ENCODE results near the gene P4HB.
A peak's percentile ranks its signal among the peaks of the same experiment; 100 is the strongest.

Gene P4HB

DNA sequence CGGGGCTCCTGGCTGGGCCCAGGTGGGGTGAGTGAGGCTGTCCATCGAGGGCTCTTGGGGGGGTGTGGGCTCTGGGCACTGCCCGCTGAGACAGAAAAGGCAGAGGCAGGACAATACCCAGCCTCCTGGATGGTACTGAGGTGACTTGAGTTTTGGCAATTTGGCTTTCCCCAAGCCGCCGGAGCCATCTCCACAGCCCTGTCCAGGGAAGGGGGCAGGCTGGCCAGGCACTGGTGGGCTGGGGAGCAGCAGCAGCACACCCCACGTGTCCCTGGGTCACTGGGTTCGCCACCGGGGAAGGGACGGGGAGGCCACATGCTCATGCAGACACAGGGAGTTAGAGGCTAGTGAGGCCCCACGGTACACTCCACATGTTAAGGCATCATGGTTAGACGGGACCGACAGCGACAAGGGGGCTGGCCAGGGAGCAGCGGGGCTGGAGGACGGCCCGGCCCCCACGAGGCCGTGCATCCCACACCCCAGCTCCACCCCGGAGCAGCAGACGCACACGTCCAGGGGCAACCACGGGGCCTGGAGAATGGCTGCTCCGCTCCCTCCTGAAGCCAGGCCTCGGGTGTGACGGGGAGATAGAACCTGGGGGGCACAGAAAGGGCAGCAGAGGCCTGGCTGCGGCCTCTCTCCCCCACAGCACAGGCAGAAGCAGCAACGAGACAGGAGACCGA is 7.8 kb upstream of the P4HB start:
- H3K9ac ChIP-seq (ENCODE audit: low read length), result peak overlapping the region; percentile 12
- H3K79me1 ChIP-seq (ENCODE audit: low read length), result peaks cover 14% of the 10 kb centered on the region
- H3K79me2 ChIP-seq (ENCODE audit: control insufficient read depth, insufficient read depth, low read length), result peaks cover 11% of the 10 kb centered on the region
- H3K4me1 ChIP-seq (ENCODE audit: control insufficient read depth, low read depth, low read length), result no peaks in the 10 kb centered on the region
- H2BK15ac ChIP-seq (replicated peaks; ENCODE audit: low read depth), result no peak overlapping the region
- H4K8ac ChIP-seq (ENCODE audit: low read depth, low read length), result no peak overlapping the region
- no peak overlapping the region for H3K4me2 ChIP-seq (ENCODE audit: low read length)
- no peak overlapping the region for H3K4ac ChIP-seq (ENCODE audit: low read depth, low read length)
- H3K23ac ChIP-seq (ENCODE audit: low read length), result no peak overlapping the region
- H2AK5ac ChIP-seq (ENCODE audit: low read length), result no peak overlapping the region
- H3K36me3 ChIP-seq (ENCODE audit: control insufficient read depth, insufficient read depth, low read length), result peaks cover 2% of the 10 kb centered on the region
- peak overlapping the region; percentile 32 for H3K27ac ChIP-seq (ENCODE audit: low read depth, low read length)
- H3K27me3 ChIP-seq (ENCODE audit: insufficient read depth, low read length, poor library complexity), result no peaks in the 10 kb centered on the region
- H2BK120ac ChIP-seq (ENCODE audit: low read depth, low read length), result no peak overlapping the region
- DNase-seq, result no peak
- peak overlapping the region; percentile 66 for H3K56ac ChIP-seq (ENCODE audit: low read length)
- H3K18ac ChIP-seq (ENCODE audit: low read length), result no peak overlapping the region
- H3K4me3 ChIP-seq (ENCODE audit: low read length), result no peak overlapping the region
- no CpG with 5 or more reads among the region's 28 CpGs for WGBS (ENCODE audit: extremely low coverage, insufficient coverage, low lambda C conversion rate)
- H2BK5ac ChIP-seq (ENCODE audit: low read length), result no peak overlapping the region
- no peak overlapping the region for H4K5ac ChIP-seq (ENCODE audit: low read length)

DNA sequence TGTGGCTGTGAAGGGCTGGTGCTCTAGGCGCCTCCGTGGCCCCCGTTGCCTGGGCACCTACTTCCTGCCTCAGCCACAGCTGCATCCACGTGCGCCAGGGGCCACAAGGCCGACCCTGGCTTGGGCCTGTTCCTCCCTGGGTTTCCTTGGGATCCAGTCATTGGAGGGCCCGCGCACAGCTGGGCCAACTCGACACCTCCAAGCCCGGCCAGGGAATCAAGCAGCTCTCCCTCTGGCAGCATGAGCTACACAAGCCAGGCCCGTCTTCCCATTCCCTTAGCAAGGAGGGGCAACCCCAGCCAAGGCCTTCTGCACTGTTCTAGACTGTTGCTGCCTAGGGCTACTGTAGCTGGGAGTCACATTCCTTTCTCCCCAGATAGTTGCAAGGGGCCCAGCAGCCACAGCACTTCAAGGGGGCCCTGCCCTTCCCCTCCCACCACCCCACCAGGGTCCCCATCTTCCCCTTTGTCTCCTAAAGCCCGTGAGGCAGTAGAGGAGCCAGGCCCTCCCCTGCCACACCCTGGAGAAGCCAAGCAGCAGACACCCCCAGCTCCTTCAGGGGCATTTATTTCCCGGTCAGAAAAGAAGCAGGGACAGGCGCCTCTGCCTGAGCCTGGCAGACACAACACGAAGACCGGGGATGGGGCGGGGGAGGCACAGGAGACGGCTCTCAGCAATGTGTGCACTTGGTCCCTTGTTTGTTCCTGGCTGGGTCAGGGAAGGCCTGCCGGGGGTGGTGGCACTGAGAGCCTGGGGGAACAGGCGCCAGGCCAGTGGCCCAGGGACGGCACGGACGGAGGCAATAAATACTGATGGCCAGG is 7.0 kb upstream of the P4HB start:
- Histone ChIP-seq H3K79me1 (ENCODE audit: low read length) (peaks cover 17% of the 10 kb centered on the region), H3K36me3 (ENCODE audit: control insufficient read depth, insufficient read depth, low read length) (peaks cover 2% of the 10 kb centered on the region), H3K4ac (ENCODE audit: low read depth, low read length) (no peak overlapping the region), H3K4me3 (ENCODE audit: low read length) (no peak overlapping the region), H4K5ac (ENCODE audit: low read length) (no peak overlapping the region), H3K9ac (ENCODE audit: low read length) (peak overlapping the region; percentile 12), H3K27ac (ENCODE audit: low read depth, low read length) (peak overlapping the region; percentile 5), H3K18ac (ENCODE audit: low read length) (no peak overlapping the region), H2BK5ac (ENCODE audit: low read length) (no peak overlapping the region), H3K27me3 (ENCODE audit: insufficient read depth, low read length, poor library complexity) (no peaks in the 10 kb centered on the region), H3K4me2 (ENCODE audit: low read length) (no peak overlapping the region), H2AK5ac (ENCODE audit: low read length) (no peak overlapping the region), H2BK120ac (ENCODE audit: low read depth, low read length) (no peak overlapping the region), H3K56ac (ENCODE audit: low read length) (peak overlapping the region; percentile 57), H4K8ac (ENCODE audit: low read depth, low read length) (no peak overlapping the region), H2BK15ac (replicated peaks; ENCODE audit: low read depth) (no peak overlapping the region), H3K79me2 (ENCODE audit: control insufficient read depth, insufficient read depth, low read length) (peaks cover 11% of the 10 kb centered on the region), H3K23ac (ENCODE audit: low read length) (no peak overlapping the region), H3K4me1 (ENCODE audit: control insufficient read depth, low read depth, low read length) (no peaks in the 10 kb centered on the region)
- peak; percentile 79 for DNase-seq
- no CpG with 5 or more reads among the region's 23 CpGs for WGBS (ENCODE audit: extremely low coverage, insufficient coverage, low lambda C conversion rate)

DNA sequence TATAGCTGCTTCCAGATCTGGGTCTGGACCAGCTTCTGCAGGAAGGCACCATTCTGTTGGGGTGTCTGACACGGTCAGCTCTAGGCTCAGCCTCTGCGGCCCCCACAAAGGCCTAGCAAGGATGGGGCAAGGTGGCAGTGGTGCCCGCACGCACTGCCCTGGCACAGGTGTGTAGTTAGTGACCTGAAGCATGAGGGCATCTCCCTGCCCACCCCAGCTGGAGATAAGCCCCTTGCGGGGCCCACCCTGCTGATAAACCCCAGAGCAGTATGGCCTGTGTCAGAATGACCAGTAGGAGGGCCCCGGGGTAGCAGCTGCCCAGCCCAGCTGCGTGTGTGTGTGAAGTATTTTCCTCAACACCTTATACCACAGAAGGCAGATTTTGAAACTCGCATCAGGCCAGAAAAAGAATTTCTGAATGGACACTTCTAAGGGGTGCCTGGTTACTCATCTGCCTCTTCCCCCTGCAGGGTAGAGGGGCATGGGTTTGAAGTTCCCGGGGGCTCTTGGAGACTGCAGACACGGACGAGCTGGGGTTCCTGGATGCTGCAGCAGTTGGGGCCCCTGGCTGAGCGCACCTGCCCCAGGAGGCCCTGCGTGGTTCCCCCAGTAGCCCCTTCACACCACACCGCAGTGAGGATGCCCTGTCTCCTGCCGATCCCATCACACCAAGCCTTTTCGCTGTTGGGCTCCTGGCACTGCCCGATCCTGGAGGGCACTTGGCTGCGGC is 6.3 kb upstream of the P4HB start:
- H3K27ac ChIP-seq (ENCODE audit: low read depth, low read length), result no peak overlapping the region
- DNase-seq, result no peak
- no peak overlapping the region for H3K23ac ChIP-seq (ENCODE audit: low read length)
- no peak overlapping the region for H2AK5ac ChIP-seq (ENCODE audit: low read length)
- H3K27me3 ChIP-seq (ENCODE audit: insufficient read depth, low read length, poor library complexity), result no peaks in the 10 kb centered on the region
- H2BK120ac ChIP-seq (ENCODE audit: low read depth, low read length), result no peak overlapping the region
- no peak overlapping the region for H3K4ac ChIP-seq (ENCODE audit: low read depth, low read length)
- peaks cover 17% of the 10 kb centered on the region for H3K79me1 ChIP-seq (ENCODE audit: low read length)
- H3K4me1 ChIP-seq (ENCODE audit: control insufficient read depth, low read depth, low read length), result no peaks in the 10 kb centered on the region
- no peak overlapping the region for H3K18ac ChIP-seq (ENCODE audit: low read length)
- H2BK5ac ChIP-seq (ENCODE audit: low read length), result no peak overlapping the region
- H3K9ac ChIP-seq (ENCODE audit: low read length), result no peak overlapping the region
- H3K56ac ChIP-seq (ENCODE audit: low read length), result peak overlapping the region; percentile 6
- H4K8ac ChIP-seq (ENCODE audit: low read depth, low read length), result no peak overlapping the region
- WGBS (ENCODE audit: extremely low coverage, insufficient coverage, low lambda C conversion rate), result no CpG with 5 or more reads among the region's 18 CpGs
- no peak overlapping the region for H4K5ac ChIP-seq (ENCODE audit: low read length)
- no peak overlapping the region for H3K4me2 ChIP-seq (ENCODE audit: low read length)
- H3K79me2 ChIP-seq (ENCODE audit: control insufficient read depth, insufficient read depth, low read length), result peaks cover 13% of the 10 kb centered on the region
- H3K36me3 ChIP-seq (ENCODE audit: control insufficient read depth, insufficient read depth, low read length), result peaks cover 2% of the 10 kb centered on the region
- H2BK15ac ChIP-seq (replicated peaks; ENCODE audit: low read depth), result no peak overlapping the region
- no peak overlapping the region for H3K4me3 ChIP-seq (ENCODE audit: low read length)

DNA sequence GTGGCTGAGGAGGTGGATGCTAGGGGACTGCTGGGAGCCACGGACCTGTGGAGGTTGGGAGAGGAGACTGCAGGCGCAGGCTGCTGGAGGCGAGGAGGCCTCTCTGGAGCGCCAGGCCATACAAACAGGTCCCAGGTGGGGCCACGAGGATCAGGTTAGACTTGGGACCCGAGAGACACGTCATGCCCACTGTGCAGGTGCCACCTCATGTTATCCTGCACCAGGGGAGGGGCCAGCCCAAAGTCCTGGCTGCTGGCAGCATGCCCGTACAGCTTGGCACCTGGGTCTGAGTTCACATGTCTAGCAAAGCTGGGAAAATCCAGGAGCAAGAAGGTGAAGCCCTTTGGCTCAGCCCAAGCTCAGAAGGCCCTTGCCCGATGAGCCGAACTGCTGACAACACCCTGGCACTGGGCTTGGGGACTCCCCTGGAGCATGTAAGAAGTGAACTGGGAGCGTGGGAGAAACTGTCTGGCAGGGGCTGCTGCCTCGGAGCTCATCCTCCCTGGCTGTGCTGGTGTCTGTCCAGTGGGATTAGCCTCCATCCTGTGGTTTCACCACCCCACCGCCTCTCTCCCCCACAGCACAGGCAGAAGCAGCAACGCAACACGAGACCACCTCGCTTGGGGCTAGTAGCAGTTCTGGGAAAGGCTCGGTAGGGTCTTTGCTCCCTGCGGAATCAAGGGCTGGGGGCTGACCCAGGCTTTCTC is 5.6 kb upstream of the P4HB start:
- no peak overlapping the region for H2BK5ac ChIP-seq (ENCODE audit: low read length)
- H3K18ac ChIP-seq (ENCODE audit: low read length), result no peak overlapping the region
- H3K79me2 ChIP-seq (ENCODE audit: control insufficient read depth, insufficient read depth, low read length), result peaks cover 15% of the 10 kb centered on the region
- peaks cover 2% of the 10 kb centered on the region for H3K36me3 ChIP-seq (ENCODE audit: control insufficient read depth, insufficient read depth, low read length)
- H4K5ac ChIP-seq (ENCODE audit: low read length), result no peak overlapping the region
- no peak overlapping the region for H2AK5ac ChIP-seq (ENCODE audit: low read length)
- H2BK120ac ChIP-seq (ENCODE audit: low read depth, low read length), result no peak overlapping the region
- no peak overlapping the region for H4K8ac ChIP-seq (ENCODE audit: low read depth, low read length)
- H3K4ac ChIP-seq (ENCODE audit: low read depth, low read length), result no peak overlapping the region
- no peak overlapping the region for H3K56ac ChIP-seq (ENCODE audit: low read length)
- H3K4me3 ChIP-seq (ENCODE audit: low read length), result no peak overlapping the region
- H3K4me2 ChIP-seq (ENCODE audit: low read length), result no peak overlapping the region
- no CpG with 5 or more reads among the region's 18 CpGs for WGBS (ENCODE audit: extremely low coverage, insufficient coverage, low lambda C conversion rate)
- H3K27me3 ChIP-seq (ENCODE audit: insufficient read depth, low read length, poor library complexity), result no peaks in the 10 kb centered on the region
- peaks cover 19% of the 10 kb centered on the region for H3K79me1 ChIP-seq (ENCODE audit: low read length)
- H3K9ac ChIP-seq (ENCODE audit: low read length), result no peak overlapping the region
- no peak overlapping the region for H2BK15ac ChIP-seq (replicated peaks; ENCODE audit: low read depth)
- no peak overlapping the region for H3K23ac ChIP-seq (ENCODE audit: low read length)
- no peak for DNase-seq
- no peak overlapping the region for H3K27ac ChIP-seq (ENCODE audit: low read depth, low read length)
- no peaks in the 10 kb centered on the region for H3K4me1 ChIP-seq (ENCODE audit: control insufficient read depth, low read depth, low read length)

- WGBS (ENCODE audit: extremely low coverage, insufficient coverage, low lambda C conversion rate), result no CpG with 5 or more reads among the region's 8 CpGs
- Histone ChIP-seq H4K8ac (ENCODE audit: low read depth, low read length) (no peak overlapping the region), H4K5ac (ENCODE audit: low read length) (no peak overlapping the region), H3K79me2 (ENCODE audit: control insufficient read depth, insufficient read depth, low read length) (peaks cover 13% of the 10 kb centered on the region), H2BK15ac (replicated peaks; ENCODE audit: low read depth) (no peak overlapping the region), H3K27ac (ENCODE audit: low read depth, low read length) (no peak overlapping the region), H3K4me1 (ENCODE audit: control insufficient read depth, low read depth, low read length) (no peaks in the 10 kb centered on the region), H3K23ac (ENCODE audit: low read length) (no peak overlapping the region), H3K79me1 (ENCODE audit: low read length) (peaks cover 17% of the 10 kb centered on the region), H3K18ac (ENCODE audit: low read length) (no peak overlapping the region), H3K56ac (ENCODE audit: low read length) (no peak overlapping the region), H2BK5ac (ENCODE audit: low read length) (no peak overlapping the region), H3K9ac (ENCODE audit: low read length) (no peak overlapping the region), H3K4me2 (ENCODE audit: low read length) (no peak overlapping the region), H2BK120ac (ENCODE audit: low read depth, low read length) (no peak overlapping the region), H3K36me3 (ENCODE audit: control insufficient read depth, insufficient read depth, low read length) (peaks cover 2% of the 10 kb centered on the region), H2AK5ac (ENCODE audit: low read length) (no peak overlapping the region), H3K27me3 (ENCODE audit: insufficient read depth, low read length, poor library complexity) (no peaks in the 10 kb centered on the region), H3K4me3 (ENCODE audit: low read length) (no peak overlapping the region), H3K4ac (ENCODE audit: low read depth, low read length) (no peak overlapping the region)
- DNase-seq, result no peak
Observed at GRCh38 chr17:81865358-81865732, 5.0 kb upstream of the P4HB start.

All from mesendoderm (in vitro differentiated cells).